PC-3 (cell line): ENCODE measurements around the gene OR1A1. TPM values are rescaled to one million over a fixed set of nuclear protein-coding genes. Genes with fewer than 3 reads are reported as not detected.

Experiments used
- ATAC-seq: fragments of 200-7000 bp; cut with Tn5 transposase; 2 replicates; pipeline ENCODE4 v1.9.1; 2020; ENCODE audit warnings: mild to moderate bottlenecking, moderate library complexity
- BruUV-seq: library from RNA; stranded (reverse); fragments of 400-500 nt; replicated peaks from 2 replicates; lab custom pipeline; 2021; lab: Mats Ljungman, UMichigan
- CTCF ChIA-PET: fragments of 300-600 bp; sonication (Branson Sonifier 250); formaldehyde crosslinking; loops from one replicate; lab custom pipeline; 2022; ENCODE audit warnings: antibody characterized with exemption; lab: Charles Lee
- POLR2A ChIA-PET: fragments of 300-600 bp; sonication (Branson Sonifier 250); formaldehyde crosslinking; loops from one replicate; lab custom pipeline; 2022; ENCODE audit warnings: antibody characterized with exemption; ENCODE audit not compliant: unreplicated experiment; lab: Charles Lee
- DNase-seq: peaks from one replicate; pipeline ENCODE4 v3.0.0-alpha.2; 2015
- H2AFZ ChIP-seq: fragments of 300-600 bp; sonication (generic); 2 replicates; pipeline ENCODE4 v1.6.0; 2016; ENCODE audit warnings: antibody characterized with exemption, low read length
- H3F3A ChIP-seq: fragments of 300-600 bp; sonication (generic); one replicate; pipeline ENCODE4 v1.6.0; 2017; ENCODE audit warnings: antibody characterized with exemption, low read length, control low read depth, mild to moderate bottlenecking; ENCODE audit not compliant: unreplicated experiment
- H3K27ac ChIP-seq: fragments of 300-600 bp; sonication (generic); 2 replicates; pipeline ENCODE4 v1.5.1; 2016; ENCODE audit warnings: mild to moderate bottlenecking, low read length
- H3K27me3 ChIP-seq: fragments of 300-600 bp; sonication (generic); 2 replicates; pipeline ENCODE4 v1.6.1; 2016; ENCODE audit warnings: low read length, mixed read lengths
- H3K36me3 ChIP-seq: fragments of 300-600 bp; sonication (generic); 2 replicates; pipeline ENCODE4 v1.6.1; 2016; ENCODE audit warnings: low read depth, mixed run types, low read length, mixed read lengths
- H3K4me1 ChIP-seq: fragments of 300-600 bp; sonication (generic); 2 replicates; pipeline ENCODE4 v1.5.1; 2016; ENCODE audit warnings: low read length; ENCODE audit not compliant: insufficient read depth
- H3K4me2 ChIP-seq: fragments of 300-600 bp; sonication (generic); 2 replicates; pipeline ENCODE4 v1.6.0; 2016; ENCODE audit warnings: low read length
- H3K4me3 ChIP-seq: fragments of 300-600 bp; sonication (generic); 2 replicates; pipeline ENCODE4 v1.5.1; 2016; ENCODE audit warnings: mild to moderate bottlenecking, low read length, mixed read lengths
- H3K79me2 ChIP-seq: fragments of 300-600 bp; sonication (generic); 2 replicates; pipeline ENCODE4 v1.6.1; 2017; ENCODE audit warnings: low read length, mixed read lengths
- H3K9ac ChIP-seq: fragments of 300-600 bp; sonication (generic); 2 replicates; pipeline ENCODE4 v1.6.0; 2016; ENCODE audit warnings: mild to moderate bottlenecking, low read length
- H3K9me2 ChIP-seq: fragments of 300-600 bp; sonication (generic); replicated peaks from 2 replicates; pipeline ENCODE4 v1.6.1; 2016; ENCODE audit warnings: mixed run types, low read length, mixed read lengths
- H3K9me3 ChIP-seq: fragments of 300-600 bp; sonication (generic); 2 replicates; pipeline ENCODE4 v1.6.1; 2016; ENCODE audit warnings: low read length, mixed read lengths
- H4K20me1 ChIP-seq: fragments of 300-600 bp; sonication (generic); 2 replicates; pipeline ENCODE4 v1.6.1; 2016; ENCODE audit warnings: low read length, mixed read lengths
- CTCF ChIP-seq: fragments of 300-600 bp; sonication (generic); conservative IDR thresholded peaks from 2 replicates; pipeline ENCODE4 v1.5.1; 2017; ENCODE audit warnings: antibody characterized with exemption, low read depth, mild to moderate bottlenecking, low read length
- EZH2 ChIP-seq: fragments of 300-600 bp; sonication (generic); IDR thresholded peaks from one replicate; pipeline ENCODE4 v1.6.1; 2017; ENCODE audit warnings: antibody characterized with exemption, mild to moderate bottlenecking, low read length; ENCODE audit not compliant: unreplicated experiment
- EZH2phosphoT487 ChIP-seq: fragments of 300-600 bp; sonication (generic); IDR thresholded peaks from 2 replicates; pipeline ENCODE4 v1.6.1; 2018; ENCODE audit warnings: mild to moderate bottlenecking, antibody characterized with exemption, low read length, borderline replicate concordance
- intact Hi-C: fragments of 100-400 bp; cut with micrococcal nuclease; formaldehyde crosslinking; loops from 2 replicates; pipeline ENCODE4 v1.9.0; 2023
- total RNA-seq: library from RNA; depleted of rRNA; stranded (reverse); fragments of >200 nt; gene quantifications from 2 replicates; pipeline ENCODE4 v1.2.3, GENCODE V29; 2014

The OR1A1 gene
- total RNA-seq, 1 experiment from 2014 or later, result not detected

GRCh38 chr17:3197219-3197618 lies 10.2 kb upstream of the OR1A1 start, which contains the start of gene OR1A2:
Gene OR1A2, plus strand, starts transcription at chr17:3197519. Its CDS starts 0 bp downstream, at chr17:3197519.
- H3K79me2 ChIP-seq, result no peaks in the 10 kb centered on the region
- intact Hi-C loops, result no loop called here
- ATAC-seq (no peak), DNase-seq (no peak)
- POLR2A ChIA-PET, result no interaction called here
- H3K4me3 ChIP-seq, result no peak within 1 kb of the TSS
- H4K20me1 ChIP-seq, result no peaks in the 10 kb centered on the region
- H3K36me3 ChIP-seq, result no peaks in the 10 kb centered on the region
- peaks cover 22% of the 10 kb centered on the region for H3K27me3 ChIP-seq
- no peaks in the 10 kb centered on the region for H3K9me3 ChIP-seq
- CTCF ChIA-PET, result no interaction called here
- no TSS peak for BruUV-seq
- no peaks in the 10 kb centered on the region for H3K4me1 ChIP-seq
- TF ChIP-seq CTCF (no peak), EZH2phosphoT487 (no peak), EZH2 (no peak)
- no peaks in the 10 kb centered on the region for H3K9me2 ChIP-seq
- H2AFZ ChIP-seq, result no peak within 1 kb of the TSS
- H3K27ac ChIP-seq, result no peak within 1 kb of the TSS
- no peaks in the 10 kb centered on the region for H3F3A ChIP-seq
- H3K4me2 ChIP-seq, result no peak within 1 kb of the TSS
- H3K9ac ChIP-seq, result no peak within 1 kb of the TSS

- no peak overlapping the region for H3K4me3 ChIP-seq
- H3F3A ChIP-seq, result no peaks in the 10 kb centered on the region
- no peak overlapping the region for H3K9ac ChIP-seq
- H3K9me2 ChIP-seq, result no peaks in the 10 kb centered on the region
- no TSS peak for BruUV-seq
- no peaks in the 10 kb centered on the region for H3K79me2 ChIP-seq
- no peaks in the 10 kb centered on the region for H3K36me3 ChIP-seq
- H3K27me3 ChIP-seq, result peaks cover 4% of the 10 kb centered on the region; the same call in 1 of the 2 replicates
- ChIA-PET CTCF (no interaction called here), POLR2A (no interaction called here)
- TF ChIP-seq EZH2, result no peak
- no peak for TF ChIP-seq EZH2phosphoT487
- TF ChIP-seq CTCF, result no peak
- H3K4me1 ChIP-seq, result no peaks in the 10 kb centered on the region
- H4K20me1 ChIP-seq, result no peaks in the 10 kb centered on the region
- H3K27ac ChIP-seq, result no peak overlapping the region
- intact Hi-C loops, result no loop called here
- no peaks in the 10 kb centered on the region for H3K9me3 ChIP-seq
- no peak overlapping the region for H2AFZ ChIP-seq
- ATAC-seq (no peak), DNase-seq (no peak)
- no peak overlapping the region for H3K4me2 ChIP-seq
Measured at GRCh38 chr17:3208484-3208883, 1.0 kb downstream of the OR1A1 start.

- H3F3A ChIP-seq, result no peaks in the 10 kb centered on the region
- H3K27ac ChIP-seq, result no peak overlapping the region
- H3K36me3 ChIP-seq, result no peaks in the 10 kb centered on the region
- no peak for TF ChIP-seq EZH2
- H3K4me2 ChIP-seq, result no peak overlapping the region
- ChIA-PET CTCF (no interaction called here), POLR2A (interaction anchor here (0.7 kb wide), 1 partner anchor 234 kb away, joined by 5 read pairs; no protein-coding TSS in a partner anchor)
- H3K4me3 ChIP-seq, result no peak overlapping the region
- H3K9me2 ChIP-seq, result no peaks in the 10 kb centered on the region
- DNase-seq (no peak), ATAC-seq (no peak)
- no peaks in the 10 kb centered on the region for H3K27me3 ChIP-seq
- intact Hi-C loops, result no loop called here
- no peaks in the 10 kb centered on the region for H4K20me1 ChIP-seq
- H3K9me3 ChIP-seq, result no peaks in the 10 kb centered on the region
- H3K4me1 ChIP-seq, result no peaks in the 10 kb centered on the region
- no peaks in the 10 kb centered on the region for H3K79me2 ChIP-seq
- no peak overlapping the region for H3K9ac ChIP-seq
- no peak overlapping the region for H2AFZ ChIP-seq
- BruUV-seq, result no TSS peak
Measured at GRCh38 chr17:3213001-3213400, 5.5 kb downstream of the OR1A1 start.
